GM21786 (cell line): ENCODE data around the gene PTGDR2.

Experiments used
- ATAC-seq: cut with Tn5 transposase; IDR thresholded peaks from one replicate; pipeline ENCODE4 v1.9.1; 2021; ENCODE audit not compliant: unreplicated experiment

Gene PTGDR2

DNA sequence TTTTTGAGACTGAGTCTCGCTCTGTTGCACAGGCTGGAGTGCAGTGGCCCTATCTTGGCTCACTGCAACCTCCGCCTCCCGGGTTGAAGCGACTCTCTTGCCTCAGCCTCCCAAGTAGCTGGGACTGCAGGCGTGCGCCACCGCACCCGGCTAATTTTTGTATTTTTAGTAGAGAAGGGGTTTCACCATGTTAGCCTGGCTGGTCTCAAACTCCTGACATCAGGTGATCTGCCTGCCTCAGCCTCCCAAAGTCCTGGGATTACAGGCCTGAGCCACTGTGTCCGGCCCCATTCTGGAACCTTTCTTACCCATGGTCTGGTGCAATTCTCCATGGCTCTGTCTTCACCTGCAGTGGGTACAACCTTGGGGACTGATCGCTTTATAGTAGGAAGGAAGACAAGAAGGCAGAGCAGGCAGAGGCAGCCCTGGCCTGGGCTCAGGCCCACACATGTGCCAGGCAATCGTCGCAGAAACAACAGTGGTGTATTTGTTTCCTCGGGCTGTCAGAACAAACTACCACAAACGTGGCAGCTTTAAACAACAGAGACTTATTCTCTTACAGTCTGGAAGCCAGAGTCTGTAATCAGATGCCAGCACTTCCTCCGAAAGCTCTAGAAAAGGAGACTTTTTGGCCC, 4.0 kb upstream of the PTGDR2 start:
- no peak for ATAC-seq

DNA sequence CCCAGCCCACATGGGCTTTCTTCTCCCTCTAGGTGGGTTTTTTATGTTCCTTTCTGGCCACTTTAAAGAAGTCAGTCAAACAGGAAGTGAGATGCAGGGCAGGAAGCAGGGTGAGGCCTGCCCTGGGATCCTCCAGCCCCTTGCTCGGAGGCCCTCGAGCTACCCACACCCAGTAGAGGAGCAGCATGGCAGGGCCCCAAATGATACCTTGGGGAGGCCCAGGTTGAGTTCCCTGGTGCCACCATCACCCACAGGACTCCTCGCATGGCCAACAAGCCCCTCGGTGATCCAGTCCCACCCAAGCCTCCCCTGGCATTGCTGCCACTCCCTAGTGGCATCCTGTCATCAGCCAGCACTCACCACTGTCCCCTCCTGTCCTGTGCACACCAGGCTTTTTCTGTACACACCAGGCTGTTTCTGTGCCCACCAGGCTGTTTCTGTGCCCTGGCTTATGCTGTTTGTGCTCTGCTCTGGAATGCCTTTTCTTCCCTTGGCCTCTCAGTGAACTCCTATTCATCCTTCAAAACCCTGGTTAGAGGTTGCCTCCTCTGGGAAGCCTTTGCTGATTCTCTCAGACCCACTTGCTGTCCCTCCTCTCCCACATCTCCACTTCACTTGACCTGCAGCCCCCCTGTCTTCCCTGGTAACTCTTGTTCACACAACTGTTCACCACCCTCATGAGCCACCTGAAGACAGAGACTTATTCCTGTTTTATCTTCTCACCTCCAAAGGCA, 3.1 kb upstream of the PTGDR2 start:
- ATAC-seq = no peak

DNA sequence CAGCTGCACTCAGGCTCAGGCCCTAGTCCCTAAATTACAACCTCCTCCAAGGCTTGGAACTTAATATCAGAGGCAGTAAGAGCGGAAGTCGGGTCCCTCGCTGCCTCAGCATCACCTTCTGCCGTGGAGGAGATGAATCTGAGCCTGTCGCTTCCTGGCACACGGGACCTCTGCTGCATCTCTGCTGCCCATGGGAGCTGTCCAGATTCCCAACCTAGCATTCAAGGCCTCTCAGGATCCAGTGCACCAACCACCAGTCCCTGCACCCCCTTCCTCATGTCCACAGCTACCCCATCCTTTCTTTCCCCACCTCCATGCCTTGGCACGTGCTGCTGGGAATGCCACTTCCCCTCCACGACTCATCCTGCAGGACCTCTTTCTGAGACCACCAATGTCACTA, 2.5 kb upstream of the PTGDR2 start:
- no peak for ATAC-seq

GRCh38 chr11:60857378-60858232, 1.9 kb upstream of the PTGDR2 start:
- ATAC-seq = no peak

- no peak for ATAC-seq
Observed at GRCh38 chr11:60854847-60855725, 664 bp downstream of the PTGDR2 start.

GRCh38 chr11:60854140-60854846, 1.5 kb downstream of the PTGDR2 start:
- ATAC-seq = no peak

DNA sequence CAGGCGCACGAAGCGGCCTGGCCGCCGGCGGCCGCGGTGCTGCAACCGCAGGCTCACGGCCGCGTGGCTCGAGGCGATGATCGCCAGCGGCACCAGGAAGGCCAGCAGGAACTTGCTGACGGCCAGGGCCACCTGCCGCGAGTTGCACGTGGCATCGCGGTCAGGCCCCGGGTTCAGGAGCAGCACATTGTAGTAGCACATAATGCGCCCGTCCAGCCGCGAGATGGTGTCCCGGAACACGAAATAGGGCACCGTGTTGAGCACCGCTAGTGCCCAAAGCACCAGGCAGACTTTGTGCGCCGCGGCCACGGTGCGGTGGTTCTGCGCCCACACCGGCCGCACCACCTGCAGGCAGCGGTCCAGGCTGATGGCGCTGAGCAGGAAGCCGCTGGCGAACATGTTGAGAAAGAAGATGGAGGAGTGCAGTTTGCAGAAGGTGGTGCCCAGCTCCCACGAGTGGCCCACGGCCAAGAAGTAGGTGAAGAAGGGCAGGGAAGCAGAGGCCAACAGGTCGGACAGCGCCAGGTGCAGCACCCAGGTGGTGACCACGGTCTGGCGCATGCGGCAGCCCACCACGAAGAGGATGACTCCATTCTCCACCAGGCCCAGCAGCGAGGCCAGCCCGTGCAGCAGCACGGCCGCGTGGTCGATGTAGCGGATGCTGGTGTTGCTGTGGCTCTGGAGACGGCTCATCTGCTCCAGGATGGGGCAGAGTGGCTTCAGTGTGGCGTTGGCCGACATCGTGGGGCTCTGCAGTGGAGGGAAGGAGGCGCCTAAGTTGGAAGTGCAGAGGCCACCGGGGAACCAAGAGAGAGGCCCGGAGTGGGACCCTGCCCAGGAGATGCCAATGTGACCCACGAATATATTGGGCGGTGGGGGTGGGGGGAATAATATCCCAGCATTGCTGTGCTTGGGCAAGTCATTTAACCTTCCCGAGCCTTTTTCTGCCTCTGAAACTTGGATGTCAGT, 2.5 kb downstream of the PTGDR2 start:
- ATAC-seq = no peak

GRCh38 chr11:60852117-60852981, 3.4 kb downstream of the PTGDR2 start:
- no peak for ATAC-seq

DNA sequence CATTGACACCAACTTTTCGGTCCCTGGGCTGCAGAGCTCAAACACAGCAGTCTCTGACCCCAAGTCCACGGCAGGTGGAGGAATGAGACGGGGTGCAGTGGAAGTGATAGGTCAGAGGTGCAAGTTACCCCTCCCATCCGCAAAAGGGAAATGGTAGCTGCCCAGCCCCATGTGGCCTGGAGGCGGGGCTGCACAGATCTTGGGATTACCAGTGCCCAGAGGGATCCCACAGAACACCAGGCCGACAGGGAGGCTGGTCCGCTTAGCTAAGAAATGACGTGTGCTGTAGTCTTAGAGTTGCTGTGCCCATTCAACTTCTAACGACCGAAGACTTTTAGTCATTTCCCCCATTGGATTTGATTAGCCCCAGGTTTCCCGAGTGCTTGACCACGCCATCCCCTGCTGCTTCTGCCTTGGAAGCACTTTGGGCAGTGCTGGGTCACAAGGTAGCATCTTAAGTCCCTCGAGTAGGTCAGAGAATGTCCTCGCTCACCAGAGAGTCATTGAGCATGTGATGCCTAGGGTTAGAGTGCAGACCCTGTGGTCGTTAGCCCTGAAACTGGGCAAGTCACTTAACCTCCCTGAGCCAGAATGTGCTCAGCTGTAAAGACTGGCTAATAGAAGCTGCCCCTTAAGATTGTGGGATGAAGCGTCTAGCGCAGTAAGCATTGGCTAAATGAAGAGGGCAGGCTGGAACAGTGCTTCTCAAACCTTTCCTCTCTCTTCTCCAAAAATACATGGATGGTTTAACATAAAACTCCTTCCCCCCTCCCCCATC, 4.2 kb downstream of the PTGDR2 start:
- ATAC-seq = no peak

DNA sequence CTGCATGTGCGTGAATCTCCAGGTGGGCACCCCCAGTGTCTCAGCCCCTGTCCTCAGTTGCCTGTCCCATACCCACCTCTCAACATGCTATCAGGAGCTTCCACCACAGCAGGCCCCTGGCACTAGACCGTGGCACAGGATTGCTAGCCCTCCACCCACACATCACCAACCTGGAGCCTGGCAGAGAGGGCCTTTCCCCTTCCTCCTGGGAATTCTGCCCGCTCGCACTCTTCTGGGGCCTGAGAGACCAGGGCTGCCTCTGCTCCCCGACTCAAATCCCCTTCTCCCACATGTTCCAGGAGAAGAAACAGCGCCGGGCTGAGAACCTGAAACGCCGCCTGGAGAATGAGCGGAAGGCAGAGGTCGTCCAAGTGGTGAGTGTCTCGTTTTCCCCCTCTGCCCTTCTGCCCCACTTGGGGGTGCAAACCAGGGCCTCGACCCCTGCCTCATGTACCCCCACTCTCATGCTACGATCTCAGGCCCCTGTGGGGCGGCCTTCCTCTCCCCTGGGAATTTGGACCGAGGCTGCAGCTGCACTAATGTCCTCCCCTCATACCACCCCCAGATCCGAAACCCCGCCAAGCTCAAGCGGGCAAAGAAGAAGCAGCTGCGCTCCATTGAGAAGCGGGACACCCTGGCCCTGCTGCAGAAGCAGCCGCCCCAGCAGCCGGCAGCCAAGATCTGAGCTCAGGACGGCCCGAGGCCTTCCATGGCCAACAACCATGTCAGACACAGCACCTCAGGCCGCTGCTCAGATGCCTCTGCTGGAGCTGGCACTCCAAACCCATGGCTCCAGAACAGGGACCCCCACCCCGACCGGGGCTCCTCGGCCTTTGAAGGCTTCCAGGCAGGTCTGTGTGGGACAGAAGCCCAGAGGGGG, 5.9 kb downstream of the PTGDR2 start:
- ATAC-seq = no peak

- ATAC-seq = no peak
Observed at GRCh38 chr11:60848714-60849151, 7.0 kb downstream of the PTGDR2 start.

GRCh38 chr11:60847896-60848295, 7.9 kb downstream of the PTGDR2 start:
- no peak for ATAC-seq

DNA sequence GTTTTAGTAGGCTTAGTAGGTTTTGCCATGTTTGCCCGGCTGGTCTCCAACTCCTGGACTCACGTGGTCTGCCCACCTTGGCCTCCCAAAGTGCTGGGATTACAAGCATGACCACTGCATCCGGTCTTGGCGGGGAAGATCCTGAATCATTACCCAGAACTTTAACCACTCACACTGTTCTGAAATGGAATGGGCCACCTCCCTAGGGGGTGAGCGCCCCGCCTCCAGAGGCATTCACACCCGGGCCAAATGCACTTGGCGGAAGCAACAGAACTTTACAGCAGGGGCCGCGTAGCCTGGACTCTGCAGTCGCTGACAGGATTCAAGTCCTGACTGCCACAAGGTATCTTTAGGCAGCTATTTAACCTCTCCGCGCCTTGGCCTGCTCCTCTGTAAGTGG, 8.5 kb downstream of the PTGDR2 start:
- ATAC-seq = no peak

DNA sequence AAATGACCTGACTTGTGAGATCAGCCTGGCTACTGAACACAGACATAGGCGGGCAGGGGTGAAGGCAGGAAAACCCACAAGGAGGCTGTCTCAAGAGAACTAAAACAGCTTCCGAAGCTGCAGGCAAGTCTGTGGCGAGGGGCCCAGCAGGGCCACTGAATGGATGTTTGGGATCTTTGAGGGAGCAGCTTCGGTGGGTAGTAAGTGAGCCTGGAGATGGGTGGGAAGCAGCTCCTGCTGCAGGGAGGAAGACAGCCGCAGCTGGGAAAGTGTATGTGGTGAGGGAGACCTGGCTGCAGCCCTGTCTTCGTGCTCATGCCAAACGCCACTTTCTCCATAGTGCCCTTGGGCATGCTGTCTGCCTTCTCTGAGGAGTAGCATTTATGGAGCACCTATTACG, 10.4 kb downstream of the PTGDR2 start:
- no peak for ATAC-seq

DNA sequence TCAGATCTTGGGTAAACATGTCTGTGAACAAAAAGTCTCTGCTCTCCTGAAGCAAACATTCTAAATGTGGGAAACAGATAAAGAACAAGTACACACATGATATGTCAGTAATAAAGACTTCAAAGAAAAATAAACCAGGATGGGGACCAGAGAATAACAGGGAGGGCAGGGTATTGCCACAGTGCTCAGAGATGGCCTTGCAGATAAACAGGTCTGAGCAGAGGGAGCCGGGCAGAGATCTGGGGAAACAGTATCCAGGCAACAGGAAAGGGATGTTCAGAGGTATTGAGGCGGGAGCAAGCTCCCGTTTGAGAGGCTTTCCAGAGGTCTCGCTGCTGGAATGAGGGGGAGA, 10.9 kb downstream of the PTGDR2 start:
- no peak for ATAC-seq

GRCh38 chr11:60844045-60844869, 11.5 kb downstream of the PTGDR2 start:
- ATAC-seq = no peak
